ENCODE measurements around the gene DIP2A.

DIP2A gene

GRCh38 chr21:46538262-46538661 is 79.6 kb downstream of the DIP2A start:
- no peak for DNase-seq

DNA sequence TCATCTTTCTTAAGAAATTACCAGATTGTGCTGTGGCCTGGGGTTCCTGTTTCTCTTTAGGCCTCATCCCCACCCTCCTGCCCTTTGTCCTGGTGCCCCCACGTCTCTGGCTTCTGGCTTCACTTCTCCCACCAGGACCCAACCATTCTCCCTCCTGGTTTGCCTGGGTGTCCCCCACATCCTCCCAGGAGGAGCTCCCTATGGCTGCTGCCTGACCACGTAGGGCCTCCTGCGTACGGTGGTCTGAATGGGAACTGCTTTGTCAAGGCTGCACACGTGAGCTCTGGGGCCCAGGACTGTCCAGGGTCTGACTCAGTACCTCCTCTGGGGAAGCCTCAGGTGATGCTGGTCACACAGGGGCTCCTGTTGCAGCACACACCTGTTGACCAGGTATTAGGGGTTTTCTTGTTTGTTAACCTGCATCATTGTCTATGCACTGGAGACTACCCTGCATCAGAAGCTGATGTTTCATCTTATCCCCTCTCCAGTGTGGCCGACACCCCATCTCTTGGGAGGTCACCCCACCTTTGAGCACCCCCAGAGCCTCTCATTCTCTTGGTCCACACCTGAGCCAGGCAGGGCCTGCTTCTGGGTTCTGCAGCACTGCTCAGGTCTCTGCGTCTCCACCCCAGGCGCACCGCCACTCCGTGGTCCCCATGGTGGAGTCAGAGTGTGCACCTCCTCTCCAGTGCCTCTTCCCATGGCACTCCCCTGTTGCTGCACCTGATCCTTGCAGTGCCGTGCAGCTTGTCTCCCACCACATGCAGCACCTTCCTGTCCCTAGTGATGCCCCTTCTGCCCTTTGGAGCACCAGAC is 80.4 kb downstream of the DIP2A start:
- DNase-seq = no peak

DNA sequence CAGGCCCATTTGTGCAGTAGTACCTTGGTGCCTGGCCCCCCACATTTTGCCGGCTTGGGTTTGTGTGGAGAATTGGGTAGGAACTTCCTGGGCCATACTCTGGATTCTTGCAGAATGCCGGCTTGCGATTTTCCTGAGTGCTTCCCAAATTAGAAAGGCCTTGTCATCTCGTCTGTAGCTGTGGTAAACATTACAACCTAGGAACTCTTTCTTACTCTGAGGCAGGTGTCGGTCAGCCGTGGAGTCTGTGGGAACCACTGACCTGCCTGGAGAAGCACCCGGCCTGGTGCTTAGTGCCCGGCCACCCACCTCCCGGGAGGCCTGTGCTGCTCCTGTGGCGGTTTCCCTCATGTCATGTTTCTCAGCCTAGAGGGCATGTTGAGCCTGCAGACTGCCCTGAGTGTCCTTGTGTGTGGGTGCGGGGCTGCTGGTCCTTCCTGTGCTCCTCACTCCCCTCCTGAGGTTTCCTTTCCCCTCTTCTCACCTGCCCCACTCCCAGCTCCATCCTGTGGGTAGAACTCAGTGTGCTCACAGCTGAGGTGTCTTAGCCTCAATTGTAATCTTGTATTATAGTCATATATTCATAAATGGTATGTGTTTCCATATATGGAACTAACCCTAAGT is 81.5 kb downstream of the DIP2A start:
- no peak for DNase-seq

DNA sequence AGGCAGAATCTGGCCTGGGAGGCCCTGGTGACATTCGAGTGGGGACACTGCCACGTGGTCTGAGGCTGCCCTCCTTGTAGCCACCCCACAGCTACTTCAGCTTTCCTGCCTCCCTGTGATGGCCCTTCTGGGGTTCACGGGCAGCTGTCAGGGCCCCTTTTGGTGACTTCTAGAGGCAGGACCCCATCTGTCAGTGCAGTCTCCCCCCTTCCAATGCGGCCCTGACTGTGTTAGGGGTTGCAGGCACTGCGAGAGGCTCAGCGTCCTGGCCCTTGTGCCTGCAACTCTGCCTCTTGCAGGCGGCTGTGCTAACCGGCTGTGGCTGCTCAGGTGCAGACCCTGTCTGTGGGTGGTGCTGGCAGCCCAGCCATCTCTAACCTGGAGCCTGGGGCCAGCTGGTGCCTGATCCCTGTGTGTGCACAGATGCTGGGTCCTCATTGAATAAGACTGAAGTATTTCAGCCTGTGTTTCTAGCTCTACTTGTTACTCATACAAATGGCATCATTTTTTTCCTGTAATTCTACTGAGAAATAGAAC is 84.0 kb downstream of the DIP2A start:
- DNase-seq = no peak

DNA sequence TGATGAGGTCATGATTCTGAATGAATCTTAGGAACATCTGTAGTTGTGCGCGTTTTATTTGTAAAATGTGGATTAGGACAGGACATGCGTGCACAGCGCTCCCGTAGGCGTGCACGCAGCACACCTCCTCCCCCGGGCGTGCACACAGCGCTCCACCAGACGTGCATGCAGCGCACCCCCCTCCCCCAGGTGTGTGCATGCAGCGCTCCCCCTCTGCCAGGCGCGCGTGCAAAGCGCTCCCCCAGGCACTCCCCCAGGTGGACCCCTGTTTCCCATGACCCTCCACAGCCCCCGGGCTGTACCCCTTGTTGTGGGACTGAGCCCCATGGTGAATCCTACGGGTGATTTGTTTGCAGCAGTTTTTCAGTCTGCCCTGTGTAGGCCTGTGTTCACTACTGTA is 84.6 kb downstream of the DIP2A start:
- DNase-seq = no peak

GRCh38 chr21:46544003-46544402 is 85.3 kb downstream of the DIP2A start:
- DNase-seq = no peak

DNA sequence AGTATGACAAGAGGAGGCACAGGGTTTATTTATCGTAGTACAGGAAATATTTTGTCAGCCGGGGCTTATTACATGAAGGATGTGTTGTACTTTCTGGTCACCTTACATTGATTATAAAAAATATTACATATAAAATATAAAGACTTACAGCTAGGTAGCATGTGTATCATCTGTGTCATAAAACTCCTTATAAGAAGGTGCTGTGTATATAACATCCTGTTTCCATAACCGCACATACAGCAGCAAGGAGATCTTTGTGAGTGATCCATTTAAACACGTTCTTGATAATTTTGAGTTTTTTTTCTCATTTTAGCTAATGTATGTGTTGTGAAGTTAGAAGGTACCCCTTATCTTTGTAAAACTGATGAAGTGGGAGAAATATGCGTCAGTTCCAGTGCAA is 86.1 kb downstream of the DIP2A start:
- DNase-seq = no peak

DNA sequence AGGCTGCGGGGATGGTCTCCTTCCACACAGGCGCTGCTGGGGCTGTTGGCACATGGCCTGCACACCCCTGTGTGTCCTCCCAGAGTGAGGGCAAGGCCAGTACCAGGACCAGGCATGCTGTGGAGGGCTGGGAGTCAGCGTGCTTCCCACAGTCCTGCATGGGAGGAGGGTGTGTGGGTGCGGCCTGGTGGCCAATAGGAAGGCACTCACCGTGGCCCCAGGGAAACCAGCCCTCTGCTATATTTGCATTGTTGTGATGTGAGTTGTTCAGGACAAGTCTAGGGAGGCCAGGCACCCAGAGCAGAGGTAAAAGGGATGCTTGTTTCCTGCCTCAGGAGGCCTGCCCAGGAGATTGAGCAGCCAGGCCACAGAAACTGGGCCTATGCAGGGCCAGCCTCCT is 86.7 kb downstream of the DIP2A start:
- no peak for DNase-seq

GRCh38 chr21:46545911-46546310 is 87.2 kb downstream of the DIP2A start:
- DNase-seq = no peak

GRCh38 chr21:46546799-46547198 is 88.1 kb downstream of the DIP2A start:
- no peak for DNase-seq

- no peak for DNase-seq
These were observed 91.0 kb downstream of the DIP2A start for GRCh38 chr21:46549650-46550049.

GRCh38 chr21:46550116-46550941 is 91.6 kb downstream of the DIP2A start:
- DNase-seq = no peak

DNA sequence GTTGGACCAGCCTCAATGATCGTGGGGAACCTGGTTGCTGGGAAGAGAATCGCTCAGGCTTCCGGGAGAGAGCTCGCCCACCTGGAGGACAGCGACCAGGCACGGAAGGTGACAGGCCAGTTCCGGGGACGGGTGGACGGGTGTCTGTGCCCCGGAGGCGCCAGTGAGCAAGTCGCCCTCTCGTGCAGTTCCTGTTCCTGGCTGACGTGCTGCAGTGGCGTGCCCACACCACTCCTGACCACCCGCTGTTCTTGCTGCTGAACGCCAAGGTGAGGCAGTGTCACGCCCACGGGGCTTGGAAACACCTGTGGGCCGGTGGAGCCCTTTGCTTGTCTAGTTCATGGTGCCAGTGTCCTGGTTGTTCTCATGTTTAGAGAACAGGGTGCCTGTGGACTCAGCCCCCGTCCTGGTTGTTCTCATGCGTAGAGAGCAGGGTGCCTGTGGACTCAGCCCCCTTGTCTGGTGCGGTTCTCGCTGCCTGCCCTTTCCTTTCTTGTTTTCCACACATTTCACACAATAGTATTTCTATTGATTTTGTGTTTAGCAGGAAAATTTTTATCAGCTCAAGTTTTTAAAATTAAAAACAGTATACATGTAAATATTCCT is 93.0 kb downstream of the DIP2A start:
- no peak for DNase-seq

DNA sequence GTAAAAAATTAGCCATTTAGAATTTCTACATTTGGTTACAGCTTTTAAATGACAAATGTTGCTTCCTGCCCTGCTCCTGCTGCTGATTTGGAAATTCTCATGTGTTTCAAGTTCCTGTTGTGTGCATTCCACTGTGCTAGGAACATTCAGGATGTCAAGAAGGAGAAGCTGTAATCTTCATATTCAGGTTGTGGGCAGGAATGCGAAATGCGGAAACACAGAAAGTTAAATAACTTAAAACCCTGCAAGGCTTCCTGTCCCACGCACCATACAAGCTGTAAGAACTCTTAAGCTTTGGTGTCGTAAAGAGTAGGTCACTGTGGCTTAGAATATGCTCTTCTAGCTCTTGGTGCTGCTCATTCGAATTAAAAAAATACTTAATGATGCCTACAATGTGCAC is 93.6 kb downstream of the DIP2A start:
- no peak for DNase-seq

- DNase-seq = no peak
These were observed 94.2 kb downstream of the DIP2A start for GRCh38 chr21:46552865-46553379.

DNA sequence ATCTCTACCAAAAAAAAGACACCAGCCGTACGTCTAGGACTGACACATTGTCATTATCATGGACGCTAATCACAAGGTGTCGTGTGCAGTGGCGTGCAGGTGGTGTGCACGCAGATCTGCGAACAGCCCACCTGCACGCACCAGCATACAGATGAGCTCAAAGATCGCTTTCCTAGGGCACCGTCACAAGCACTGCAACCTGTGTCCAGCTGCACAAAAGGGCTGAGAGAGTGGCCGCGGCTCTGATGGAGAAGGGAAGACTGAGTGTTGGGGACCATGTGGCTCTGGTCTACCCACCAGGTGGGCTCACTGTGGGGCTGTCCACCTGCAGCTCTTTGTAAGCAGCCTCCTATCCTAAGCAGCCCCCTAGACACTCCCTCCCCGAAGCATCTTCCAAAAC is 95.3 kb downstream of the DIP2A start:
- no peak for DNase-seq

DNA sequence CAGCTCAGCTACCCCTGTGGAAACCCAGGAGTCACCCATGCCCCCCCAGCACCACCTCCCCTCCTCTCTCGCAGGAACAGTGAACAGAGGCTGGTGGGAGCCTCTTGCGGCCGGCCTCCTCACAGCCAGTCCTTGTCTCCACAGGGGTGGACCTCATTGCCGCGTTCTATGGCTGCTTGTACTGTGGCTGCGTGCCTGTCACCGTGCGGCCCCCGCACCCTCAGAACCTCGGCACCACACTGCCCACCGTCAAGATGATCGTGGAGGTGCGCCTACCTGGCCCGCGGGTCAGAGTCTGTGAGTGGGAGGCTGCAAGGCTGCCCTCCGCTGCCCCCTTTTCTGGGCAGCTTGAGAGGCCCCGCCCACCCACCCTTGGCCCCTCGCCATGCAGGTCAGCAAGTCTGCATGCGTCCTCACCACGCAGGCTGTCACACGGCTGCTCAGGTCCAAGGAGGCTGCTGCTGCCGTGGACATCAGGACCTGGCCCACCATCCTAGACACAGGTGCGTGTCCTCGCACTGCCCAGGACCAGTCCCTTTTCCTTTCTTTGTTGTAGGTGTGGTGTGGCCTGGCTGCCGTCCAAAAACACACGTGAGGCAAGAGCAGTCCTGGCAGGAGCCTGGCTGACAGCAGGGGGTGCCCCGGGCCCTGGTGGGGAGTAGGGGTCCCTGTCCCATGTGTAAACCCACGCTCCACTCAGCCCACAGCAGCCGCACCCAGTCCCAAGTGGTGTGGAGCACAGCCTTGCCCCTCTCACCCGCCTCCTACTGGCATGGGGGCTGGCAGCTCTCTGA is 95.9 kb downstream of the DIP2A start:
- DNase-seq = no peak

DNA sequence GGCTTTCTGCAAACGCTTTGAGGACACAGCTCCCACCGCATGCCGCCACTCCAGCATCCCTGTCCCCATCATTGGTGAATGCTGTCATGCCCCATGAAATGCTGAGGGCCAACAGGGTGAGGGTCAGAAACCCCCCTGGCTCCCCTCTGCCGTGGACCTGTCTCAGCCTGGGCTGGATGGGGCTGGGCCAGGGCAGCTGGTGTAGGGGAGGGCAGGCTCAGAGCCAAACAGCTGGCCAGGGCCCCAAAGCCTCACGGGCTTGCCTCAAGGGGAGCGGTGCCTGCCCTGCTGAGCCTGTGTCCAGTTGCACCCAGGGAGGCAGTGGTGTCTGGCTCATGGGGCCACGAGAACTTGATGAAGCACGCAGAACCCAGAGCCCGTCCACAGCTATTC is 96.5 kb downstream of the DIP2A start:
- no peak for DNase-seq

DNA sequence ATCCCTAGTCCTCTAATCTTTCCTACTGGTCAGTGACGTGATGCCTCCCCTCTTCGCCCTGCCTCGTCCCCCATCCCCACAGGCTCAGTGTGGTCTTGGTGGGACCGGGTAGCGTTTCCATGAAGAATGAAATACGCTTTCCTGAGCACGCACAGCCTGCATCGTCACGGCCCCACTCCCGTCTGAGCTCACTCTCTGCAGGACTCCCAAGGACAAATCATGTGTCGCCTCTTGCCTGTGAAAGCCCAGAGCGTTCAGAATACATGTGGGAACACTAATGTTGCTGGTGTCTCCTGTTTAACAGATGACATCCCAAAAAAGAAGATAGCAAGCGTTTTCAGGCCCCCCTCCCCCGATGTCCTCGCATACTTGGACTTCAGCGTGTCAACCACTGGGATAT is 97.0 kb downstream of the DIP2A start:
- no peak for DNase-seq

GRCh38 chr21:46556802-46557201 is 98.1 kb downstream of the DIP2A start:
- DNase-seq = no peak

DNA sequence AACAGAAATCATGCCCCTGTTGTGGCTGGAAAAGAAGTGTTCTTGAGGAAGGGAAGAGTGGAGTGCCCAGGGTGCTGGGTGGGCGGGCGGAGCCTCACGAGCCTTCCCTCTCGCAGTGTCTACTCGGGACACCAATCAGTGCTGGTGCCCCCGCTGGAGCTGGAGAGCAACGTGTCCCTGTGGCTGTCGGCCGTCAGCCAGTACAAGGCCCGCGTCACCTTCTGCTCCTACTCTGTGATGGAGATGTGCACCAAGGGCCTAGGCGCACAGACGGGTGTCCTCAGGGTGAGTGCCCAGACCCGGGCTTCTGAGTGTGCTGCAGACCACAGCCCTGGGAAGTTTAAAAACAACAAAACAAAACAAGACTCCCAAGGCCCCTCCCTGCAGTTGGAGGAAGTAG is 98.8 kb downstream of the DIP2A start:
- DNase-seq = no peak

- no peak for DNase-seq
These were observed 99.3 kb downstream of the DIP2A start for GRCh38 chr21:46557919-46558392.

All from amniotic stem cell (primary cell).